Activated naive CD4-positive, alpha-beta T cell treated with Interleukin-2 at 50 U/mL for 16 hours (primary cell): ENCODE measurements around the gene MYLK2.

ENCODE experiments used
- DNase-seq: peaks from one replicate; pipeline ENCODE4 v3.0.0-alpha.2; 2020

MYLK2 gene

DNA sequence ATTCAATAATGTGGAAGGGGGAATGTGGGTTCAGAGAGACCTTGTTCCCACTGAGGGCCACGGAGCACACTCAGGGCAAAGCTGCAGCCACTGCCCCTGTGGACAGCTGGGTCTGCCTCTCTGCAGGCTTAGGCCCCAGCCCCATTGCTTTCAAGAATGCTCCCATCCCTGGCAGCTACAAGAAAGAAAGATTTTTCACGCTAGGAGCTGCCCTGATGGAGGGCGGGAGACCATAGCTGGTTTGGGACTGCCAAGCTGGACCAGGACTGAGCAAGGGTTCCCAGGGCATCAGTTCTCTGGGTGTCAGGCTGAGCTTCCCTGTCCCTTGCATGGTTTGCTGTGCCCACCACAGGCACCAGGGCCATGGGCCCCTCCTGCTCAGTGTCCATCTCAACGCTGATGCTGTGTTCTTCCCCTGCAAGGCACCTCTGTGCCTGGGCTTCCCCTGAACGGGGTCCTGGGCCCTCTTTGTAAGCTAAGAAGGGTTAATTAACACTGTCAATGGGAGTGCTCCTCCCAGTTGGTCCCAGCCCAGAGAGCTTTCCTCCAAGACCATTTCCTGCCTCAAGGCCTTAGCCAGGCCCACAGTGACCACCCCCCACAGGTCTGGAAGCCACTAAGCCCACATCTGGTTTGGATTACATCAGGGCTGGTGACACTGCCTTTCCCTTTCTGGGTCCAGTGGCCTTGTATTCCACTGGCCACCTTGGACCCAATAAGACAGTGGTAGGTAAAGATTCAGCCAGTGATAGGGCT, 17.9 kb downstream of the MYLK2 start:
- no peak for DNase-seq

DNA sequence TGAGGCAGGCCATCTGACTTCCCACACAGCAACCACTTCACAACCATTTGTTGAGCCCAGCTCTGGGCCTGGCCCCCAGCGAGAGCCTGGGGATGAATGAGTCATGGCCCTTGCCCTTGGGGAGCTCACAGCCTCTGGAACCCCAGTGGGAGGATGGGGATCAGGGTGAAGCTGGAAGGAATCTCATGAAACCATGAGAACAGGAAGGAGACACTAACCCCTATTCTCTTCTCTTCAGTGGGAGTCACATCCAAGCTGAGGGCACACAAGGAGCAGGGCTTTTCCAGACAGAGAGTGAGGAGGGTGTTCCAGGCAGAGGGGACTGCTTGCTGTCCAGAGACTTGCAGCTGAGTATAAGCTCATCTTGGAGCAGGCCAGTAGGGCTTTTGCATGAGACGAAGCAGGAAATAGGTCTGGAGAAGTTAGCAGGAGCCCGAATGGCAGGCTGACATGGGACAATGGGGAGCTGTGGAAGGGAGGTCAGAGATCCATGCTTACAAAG, 18.8 kb downstream of the MYLK2 start:
- DNase-seq = no peak

DNA sequence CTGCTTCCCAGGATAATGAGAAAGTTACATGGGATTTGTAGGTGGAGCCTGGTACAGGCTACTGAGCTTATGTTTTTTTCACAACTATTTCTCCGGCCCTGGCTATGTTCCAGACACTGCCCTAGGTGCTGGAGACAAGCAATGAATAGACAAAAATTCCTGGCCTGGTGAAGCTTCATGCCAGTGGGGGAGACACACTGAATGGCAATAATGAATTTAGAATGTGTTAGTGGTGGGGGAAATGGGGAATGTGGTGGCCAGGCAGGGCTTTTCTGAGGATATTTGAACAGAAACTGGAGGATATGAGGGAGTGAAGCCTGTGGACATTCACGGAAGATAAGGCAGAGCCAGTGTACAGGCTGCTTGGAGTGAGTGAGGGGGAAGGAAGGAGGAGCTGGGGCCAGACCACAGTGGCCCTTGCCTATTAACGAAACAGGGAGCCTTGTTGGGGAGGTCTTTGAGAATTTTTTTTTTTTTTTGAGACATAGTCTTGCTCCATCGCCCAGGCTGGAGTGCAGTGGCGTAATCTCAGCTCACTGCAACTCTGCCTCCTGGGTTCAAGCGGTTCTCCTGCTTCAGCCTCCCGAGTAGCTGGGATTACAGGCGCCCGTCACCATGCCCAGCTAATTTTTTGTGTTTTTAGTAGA, 19.6 kb downstream of the MYLK2 start:
- no peak for DNase-seq

DNA sequence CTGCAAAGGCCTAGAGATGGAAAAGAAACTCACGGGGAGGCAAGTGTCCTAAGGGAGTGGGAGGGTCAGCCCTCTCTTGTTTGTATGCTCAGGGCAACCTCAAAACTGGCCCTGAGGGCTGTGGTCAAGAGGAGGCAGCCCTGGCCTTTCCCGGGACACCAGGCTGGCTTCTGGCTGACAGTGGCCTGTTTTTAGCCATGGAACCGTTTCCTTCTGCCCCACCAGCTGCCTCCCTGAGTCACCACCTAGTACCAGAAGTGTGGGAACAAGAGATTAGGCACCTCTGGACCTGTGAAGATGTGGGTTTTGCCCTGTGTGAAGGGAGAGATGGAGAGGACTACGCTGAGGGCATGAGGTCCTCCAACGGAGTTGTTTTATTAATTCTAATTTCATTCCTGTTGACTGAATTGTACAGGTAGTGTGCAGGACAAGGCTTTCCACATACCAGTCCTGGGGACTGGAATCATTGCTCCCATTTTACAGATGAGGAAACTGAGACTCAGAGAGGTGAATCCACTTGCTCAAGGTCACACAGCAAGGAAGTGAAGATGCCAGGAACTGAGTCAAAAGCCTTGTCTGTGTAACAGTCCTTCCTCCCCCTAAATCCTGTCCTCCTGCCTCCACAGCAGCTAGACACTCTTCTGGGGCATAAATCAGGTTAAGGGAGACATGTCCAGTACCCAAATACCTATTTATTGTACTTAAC, 20.8 kb downstream of the MYLK2 start:
- DNase-seq = no peak

DNA sequence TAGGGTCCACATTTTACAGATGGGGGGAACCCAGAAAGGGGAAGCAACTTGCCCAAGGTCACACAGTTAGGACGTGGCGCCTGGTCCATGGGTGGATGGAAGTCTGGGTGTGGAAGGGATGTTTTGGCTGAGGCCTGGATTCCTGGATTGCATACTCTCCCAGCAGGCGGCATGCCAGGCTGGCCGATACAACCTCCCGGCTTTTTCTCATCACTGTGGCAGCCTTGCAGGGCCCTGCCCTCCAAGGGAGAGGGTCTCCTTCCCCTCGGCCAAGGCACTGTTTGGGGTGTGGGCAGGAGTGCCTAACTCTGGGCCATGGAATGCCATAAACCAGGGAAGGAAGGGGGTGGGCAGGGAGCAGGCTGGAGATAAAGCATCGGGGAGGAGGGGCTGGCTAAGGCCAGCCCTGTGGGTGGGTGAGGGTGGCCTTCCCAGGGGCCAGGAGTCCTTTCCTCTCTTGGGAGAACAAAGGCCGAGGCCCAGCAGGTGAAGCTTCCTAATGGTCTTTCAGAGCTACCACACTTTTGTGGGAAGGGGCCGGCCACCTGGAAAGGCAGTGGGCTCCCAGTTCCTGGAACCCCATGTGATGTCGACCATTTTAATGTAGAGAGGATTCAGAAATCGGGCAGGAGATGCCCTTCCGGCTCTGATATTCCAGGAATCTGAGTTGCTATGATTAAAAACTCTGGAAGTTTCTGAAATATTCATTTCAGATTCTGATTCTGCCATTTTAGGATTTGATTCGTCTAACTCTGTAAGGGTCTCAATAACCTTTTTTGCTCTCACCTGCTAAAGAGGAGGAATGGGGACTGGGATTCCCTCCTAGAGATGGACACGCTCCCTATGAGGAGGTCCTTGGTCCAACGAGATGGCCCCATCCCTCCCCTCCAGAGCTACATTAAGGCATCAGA, 22.0 kb downstream of the MYLK2 start:
- no peak for DNase-seq

DNA sequence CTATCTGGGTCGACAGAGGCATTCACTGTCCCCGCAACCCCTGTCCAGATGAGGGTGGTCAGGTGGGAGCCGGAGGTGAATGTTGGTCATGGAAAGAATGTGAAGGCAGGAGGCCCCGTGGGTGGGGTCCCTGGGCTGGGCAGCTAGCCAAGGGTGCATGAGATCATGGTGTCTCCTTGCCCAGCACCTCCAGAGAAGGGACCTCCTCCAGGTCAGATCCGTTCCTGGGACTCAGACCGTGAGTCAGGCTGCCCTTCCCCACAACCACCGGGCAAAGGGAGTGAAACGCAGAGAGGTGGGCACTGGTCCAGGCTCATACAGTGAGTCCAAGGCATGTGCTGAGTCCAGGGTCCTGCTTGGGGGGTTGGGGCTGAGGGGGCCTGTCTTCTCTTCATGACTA, 22.8 kb downstream of the MYLK2 start:
- no peak for DNase-seq

DNA sequence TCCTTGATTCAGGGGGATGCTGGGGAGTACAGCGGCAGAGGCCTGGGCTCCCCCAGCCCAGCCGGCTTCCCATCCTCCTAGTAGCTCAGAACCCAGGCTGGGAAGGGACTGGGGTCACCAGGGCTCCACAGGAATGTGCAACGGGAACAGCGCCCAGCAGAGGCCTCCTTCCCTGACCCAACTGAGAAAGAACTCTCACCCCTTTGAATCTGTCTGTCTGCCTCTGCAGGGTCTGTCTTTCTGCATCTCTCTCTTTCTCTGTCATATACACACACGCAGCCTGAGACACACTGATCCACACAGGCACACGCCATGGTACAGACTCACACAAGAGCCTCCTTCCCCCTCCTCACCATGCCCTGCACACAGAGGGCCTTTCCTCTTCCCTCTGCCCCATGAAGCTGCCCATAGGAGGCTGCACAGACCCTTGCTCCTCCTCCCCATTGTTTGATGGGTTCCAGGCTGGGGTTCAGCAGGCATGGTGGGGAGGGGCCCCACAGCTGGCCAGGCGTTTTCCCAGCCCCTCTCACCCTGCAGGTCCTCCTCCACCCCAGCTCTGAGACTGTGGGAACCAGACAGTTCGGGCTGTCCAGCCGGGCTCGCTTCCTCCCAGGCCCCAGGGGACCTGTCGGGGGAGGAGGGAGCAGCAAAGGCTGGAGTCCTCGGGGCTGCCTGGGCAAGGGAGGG, 23.5 kb downstream of the MYLK2 start:
- DNase-seq = no peak

DNA sequence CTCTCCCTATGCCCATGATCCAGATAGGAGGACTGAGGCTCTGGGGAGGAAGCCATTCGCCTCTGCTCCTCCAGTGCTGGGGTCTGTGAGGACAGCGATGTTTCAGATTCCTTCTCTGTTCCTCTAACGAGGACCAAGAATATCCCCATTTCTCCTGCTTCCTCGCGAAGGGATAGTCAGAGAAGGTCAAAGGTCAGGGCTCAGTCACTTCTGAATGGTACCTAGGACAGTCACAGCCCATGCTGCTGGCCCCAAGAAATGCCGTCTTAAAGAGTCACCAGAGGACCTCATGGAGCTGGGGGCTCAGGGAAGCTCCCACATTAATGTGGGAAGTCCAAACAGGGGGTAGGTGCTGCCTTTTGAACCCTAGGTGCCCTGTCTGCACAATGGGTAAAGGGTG, 24.1 kb downstream of the MYLK2 start:
- no peak for DNase-seq

DNA sequence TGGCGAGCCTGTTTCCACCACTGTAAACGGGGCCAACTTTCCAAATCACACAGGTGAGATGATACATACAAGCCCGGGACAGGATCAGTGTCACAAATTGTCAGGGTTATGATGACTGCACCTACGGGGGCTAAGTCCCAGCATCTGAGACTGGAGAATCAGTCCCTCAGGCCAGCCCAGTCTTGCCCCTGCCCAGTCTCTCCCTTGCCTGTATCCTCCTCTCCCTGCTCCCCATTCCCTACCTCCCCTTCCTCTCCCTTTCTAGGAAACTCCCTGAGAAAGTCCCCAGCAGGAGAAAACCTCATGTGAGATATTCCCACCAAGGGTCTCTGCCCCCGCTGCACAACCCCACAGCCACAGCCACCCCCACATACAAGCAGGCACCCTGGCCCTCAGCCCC, 24.7 kb downstream of the MYLK2 start:
- DNase-seq = no peak

DNA sequence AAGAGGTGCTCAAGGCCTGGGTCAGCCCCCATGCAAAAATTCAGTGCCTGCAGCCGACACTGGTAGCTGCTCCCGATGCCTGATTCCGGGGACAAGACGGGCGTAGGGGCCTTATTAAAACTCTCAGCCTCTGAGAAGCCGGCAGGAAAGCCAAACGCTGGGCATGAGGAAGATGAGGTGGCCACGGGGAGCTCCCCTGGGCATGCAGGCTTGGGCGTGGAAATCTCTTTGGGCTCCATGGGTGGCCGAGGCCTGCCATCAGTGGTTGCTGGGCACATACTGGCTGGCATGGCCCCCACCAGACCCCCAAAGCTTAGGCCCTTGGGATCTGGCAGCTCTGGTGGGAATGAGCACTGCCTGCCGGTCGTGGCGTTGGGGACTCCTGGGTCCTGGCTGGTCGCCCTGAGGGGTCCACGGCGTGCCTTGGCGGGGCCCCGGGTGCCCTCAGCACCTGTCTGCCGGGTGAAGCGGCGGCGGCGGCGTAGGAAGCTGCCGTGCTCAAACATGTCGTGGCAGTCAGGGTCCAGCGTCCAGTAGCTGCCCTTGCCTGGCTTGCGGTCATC, 25.7 kb downstream of the MYLK2 start:
- DNase-seq = no peak

DNA sequence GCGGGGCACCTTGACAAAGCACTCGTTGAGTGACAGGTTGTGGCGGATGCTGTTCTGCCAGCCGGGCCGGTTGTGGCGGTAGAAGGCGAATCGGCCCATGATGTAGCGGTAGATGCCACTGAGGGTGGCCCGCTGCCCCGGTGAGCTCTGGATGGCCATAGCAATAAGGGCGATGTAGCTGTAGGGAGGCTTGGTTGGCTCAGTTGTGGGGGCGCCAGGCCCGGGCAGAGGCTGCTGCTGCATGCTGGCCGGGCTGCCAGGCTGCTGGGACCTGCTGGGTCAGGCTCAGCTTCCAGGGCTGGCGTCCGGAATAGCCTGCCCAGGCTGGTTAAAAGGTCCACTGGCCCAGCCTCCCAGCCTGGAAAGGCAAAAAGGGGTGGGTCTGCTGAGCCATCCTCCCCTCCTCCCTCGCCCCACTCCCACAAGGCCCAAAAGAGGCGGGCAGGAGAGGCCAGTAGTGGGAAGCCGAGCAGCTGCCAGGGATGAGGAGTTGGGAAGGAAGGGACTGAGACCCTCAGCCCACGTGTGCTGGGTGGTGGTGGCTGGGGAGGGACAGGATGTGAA, 26.2 kb downstream of the MYLK2 start, which contains the start of gene FOXS1:
TSS of gene FOXS1 (minus strand) at position 305 of the 564 bp plus-strand sequence. CDS start at position 243, 62 bp downstream.
- DNase-seq = no peak

DNA sequence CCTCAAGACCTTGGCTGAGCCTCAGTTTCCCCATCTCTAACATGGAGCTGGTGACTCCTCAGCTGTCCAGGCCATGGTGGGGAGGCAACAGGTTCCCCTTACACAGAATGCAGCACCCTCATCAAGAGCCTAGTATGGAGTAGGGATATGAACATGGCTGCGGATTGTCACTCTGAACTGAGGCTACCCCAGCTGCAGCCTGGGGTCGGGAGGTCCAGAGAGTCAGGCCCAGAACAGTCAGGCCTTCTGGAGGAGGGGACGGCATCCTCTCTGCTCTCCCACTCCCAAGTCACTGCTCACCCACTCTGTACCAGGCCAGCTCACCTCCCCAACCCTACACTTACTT, 27.6 kb downstream of the MYLK2 start:
- DNase-seq = no peak

DNA sequence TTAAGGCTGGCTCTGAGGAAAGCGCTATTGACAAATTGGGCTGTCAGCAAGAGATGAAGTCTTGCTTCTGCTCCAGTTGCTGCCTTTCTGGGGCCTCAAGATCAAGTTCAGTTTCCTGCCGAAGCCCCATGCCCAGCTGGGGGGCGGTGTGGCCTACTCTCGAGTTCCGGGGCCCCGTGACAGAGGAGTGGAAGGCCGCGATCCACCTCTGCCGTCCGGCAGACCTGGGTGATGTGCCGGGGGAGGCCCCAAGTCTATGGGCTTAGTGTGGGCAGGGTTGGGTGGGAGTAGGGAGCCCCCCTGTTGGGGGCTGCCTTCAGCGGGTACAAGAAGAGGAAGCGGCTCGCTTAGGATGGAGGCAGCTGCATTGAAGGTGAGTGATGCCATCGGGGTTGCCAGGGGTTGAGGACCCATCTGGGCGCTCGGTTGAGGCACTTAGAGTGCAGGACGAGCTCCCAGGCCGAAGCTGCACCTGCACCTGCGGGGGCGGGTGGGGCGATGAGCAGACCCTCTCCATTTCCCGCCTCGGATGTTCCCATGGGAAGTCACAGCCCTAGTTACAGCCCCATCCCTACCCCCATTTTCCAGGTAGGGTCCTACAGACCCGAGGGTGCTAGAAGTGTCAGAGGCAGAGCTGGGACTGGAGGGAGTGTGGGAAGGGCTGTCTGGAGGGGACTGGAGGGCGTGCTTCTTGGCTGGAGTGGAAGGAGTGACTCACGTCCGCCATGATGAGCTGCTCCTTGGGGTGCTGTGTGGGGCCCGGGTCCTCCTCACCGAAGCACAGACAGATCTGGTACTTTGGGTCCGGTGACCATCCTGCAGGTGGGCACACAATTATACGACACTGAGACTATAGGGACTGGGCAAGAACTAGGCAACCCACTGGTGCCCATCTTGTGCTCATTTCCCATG, 29.2 kb downstream of the MYLK2 start:
- no peak for DNase-seq

DNA sequence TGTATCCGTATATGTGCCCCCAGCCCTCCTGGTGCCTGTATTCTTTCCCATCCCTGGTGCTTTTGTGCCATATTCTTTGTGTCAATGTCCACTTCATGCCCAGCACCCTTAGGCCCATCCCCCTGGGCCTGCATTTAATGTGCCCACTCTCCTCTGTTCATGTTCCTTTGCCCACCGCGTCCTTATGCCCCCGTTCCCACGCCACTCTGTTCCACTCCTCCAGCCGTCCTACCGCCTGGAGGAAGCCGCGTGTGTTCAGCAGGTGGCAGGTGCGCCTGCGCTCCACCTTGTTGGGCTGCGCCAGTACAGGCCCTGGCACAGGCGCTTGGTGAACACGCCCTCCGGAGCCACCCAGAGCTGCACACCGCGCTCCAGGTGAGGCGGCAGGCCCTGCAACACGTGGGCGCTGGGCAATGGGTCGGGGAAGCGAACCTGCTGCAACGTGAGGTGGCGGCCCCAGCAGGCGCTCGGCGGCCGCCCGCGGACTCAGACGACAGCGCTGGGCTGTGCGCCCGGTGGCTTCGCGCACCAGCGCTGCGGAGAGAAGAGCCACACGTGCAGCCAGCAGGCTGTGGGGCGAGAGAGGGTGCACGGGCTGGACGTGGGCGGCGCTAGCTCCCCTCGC, 30.3 kb downstream of the MYLK2 start:
- DNase-seq = no peak

DNA sequence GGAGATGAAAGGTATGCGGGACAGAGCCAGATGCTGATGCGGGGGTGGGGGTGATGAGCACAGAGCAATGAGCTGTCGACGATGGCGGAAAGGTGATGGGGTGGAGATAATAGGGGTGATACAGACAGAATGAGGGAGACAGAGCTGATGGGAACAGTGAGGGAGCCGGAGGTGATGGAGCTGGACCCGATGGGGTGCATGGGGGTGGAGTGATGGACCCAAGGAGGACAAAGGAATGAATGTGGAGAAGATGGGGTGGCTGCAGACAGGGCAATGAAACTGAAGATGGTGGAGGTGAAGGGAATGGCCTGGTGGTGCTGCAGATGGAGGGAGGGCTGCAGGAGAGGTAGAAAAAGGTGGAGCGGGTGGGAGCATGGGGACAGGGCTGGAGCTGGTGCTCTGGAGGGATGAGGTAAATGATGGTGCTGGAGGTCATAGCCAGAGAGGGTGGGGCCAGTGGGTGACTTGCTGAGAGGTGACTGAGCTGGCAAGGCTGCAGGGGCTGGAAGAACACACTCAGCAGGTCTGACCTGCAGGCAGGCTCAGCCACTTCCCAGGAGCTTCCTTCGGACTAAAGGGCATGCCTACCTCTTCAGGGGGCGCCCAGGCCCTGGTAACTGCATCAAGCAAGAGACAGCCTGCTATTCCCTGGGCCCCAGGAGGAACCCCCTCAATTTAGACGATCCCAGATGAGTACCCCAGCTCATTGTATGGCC, 32.2 kb downstream of the MYLK2 start:
- DNase-seq = no peak

DNA sequence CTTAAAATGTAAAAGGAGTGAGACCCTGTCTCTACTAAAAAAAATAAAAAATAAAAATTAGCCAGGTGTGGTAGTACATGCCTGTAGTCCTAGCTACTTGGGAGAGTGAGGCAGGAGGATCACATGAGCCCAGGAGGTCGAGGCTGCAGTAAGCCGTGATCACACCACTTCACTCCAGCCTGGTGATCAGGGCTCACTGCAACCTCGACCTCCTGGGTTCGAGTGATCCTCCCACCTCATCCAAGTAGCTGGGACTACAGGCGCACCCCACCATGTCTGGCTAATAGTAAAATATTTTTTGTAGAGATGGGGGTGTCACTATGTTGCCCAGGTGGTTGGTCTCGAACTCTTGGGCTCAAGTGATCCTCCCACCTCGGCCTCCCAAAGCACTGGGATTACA, 34.3 kb downstream of the MYLK2 start:
- no peak for DNase-seq

DNA sequence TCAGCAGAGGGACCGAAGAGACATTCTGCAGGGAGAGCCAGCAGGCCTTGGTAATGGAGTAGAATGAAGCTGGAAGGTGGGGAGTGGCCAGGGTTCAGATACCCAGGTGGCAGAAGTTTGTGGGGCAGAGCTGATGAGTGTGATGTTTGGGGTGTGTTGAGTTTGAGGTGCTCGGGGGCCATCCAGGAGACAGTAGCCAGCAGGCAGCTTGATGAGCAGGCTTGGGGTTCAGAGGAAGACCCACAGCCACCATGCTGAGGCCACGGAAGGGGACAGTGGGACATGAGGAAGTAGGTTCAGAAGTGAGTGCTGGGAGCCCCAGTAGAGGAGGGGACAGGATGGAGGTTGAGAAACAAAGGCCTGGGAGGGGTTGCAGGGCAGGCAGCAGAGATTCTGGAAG, 37.4 kb downstream of the MYLK2 start:
- no peak for DNase-seq

DNA sequence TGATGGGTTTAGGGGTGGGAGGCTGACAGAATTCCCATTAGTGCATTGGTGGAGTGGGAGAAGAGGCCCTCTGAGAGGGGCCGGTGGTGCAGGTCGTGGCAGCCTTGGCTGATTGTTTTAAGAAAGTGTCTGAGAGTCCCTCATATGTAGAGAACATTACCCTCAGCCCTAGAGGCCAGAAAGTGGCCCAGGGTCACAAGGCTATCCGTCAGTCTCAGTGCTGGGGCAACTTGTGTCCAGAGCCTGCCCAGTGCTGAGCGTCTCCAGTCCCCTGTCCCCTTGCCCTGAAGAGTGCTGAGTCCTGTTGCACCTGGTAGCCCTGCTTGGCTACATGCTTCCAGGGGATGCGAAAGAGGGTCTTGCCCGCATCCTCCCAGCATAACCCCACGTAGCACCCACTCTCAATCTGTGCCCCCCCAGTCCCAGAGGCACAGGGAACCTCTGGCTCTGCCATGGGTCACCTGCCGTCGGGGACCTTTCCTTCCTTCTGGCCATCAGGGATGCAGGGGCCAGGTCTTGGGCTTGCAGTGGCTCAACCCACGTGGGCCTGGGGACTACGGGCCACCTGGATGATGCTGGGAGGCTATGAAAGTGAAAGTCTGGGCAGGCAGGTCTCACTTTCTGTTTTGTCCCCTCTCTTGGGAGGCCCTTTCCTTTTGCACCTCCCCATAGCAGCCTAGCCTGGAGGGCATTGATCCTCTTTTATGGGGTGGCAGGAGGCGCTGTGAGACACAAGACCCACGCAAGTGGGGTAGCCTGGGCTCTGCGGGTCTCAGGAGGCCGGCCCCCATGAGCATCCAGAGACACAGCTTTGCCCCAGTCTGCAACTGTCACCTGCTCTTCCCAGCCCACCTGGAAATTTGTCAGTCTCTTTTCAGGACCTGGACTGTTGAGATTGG, 39.0 kb downstream of the MYLK2 start:
- DNase-seq = no peak
